ENCODE measurements around the gene CUEDC2.
A peak's percentile ranks its signal among the peaks of the same experiment; 100 is the strongest.

Gene CUEDC2

DNA sequence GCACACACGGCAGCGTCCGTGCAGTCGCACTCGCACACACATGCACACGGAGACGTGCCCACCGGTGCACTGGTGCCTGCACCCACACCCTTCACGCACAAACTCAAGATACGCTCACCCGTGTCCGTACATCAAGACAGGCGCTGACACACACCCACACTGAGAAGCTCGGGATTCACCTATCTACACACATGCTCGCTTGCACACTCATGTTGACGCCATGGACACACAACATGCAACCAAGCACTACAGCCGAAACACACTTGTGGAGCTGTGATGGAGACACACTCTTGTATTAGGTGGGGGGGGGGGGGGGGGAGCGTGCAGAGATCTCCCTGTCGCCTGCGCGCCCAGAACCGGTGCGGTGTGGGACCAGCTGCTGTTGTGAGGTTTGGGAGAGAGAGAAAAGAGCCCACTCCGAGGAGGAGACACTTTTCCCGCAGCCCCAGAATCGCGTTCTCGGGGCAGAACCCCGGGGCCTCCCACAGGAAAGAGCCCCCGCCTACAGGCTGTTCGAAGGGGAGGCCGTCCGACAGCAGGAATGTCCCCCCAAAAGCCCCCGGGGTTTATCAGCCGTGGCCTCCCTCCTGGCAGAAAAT is 37.5 kb downstream of the CUEDC2 start:
- no peak for DNase-seq

DNA sequence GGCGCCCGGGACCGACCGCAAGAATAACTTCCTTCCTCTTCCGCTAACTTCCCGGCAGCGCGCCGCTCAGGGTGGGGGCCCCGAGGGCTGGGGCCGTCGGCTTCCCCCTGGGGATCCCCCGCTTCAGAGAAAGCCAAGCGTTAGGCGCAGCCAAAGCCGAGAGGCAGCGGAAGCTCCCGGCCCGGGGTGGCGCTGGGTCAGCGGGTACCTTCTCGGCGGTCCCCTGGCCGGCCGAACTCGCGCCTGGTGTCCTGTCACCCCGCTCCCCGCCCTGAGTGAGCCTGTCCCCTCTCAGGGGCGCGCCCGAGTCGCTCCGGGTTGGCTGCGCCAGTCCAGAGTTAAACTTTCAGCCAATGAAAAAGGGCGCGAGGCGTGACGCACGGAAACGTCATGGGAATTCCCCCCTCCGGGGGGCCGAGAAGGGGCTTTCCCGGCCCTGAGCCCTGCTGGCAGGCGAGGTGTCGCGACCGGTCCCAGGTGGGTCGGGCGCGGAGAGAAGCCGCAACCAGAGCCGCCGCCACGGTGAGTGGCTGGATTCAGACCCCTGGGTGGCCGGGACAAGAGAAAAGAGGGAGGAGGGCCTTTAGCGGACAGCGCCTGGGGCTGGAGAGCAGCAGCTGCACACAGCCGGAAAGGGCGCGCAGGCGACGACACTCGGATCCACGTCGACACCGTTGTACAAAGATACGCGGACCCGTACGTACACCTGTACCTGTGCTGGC is 38.1 kb downstream of the CUEDC2 start:
- peak; percentile 73 for DNase-seq

- no peak for DNase-seq
These were observed 38.8 kb downstream of the CUEDC2 start for GRCh38 chr10:102393411-102394078.

GRCh38 chr10:102392306-102392705 is 40.1 kb downstream of the CUEDC2 start:
- DNase-seq: no peak

- DNase-seq: no peak
These were observed 42.5 kb downstream of the CUEDC2 start for GRCh38 chr10:102389894-102390293.

DNA sequence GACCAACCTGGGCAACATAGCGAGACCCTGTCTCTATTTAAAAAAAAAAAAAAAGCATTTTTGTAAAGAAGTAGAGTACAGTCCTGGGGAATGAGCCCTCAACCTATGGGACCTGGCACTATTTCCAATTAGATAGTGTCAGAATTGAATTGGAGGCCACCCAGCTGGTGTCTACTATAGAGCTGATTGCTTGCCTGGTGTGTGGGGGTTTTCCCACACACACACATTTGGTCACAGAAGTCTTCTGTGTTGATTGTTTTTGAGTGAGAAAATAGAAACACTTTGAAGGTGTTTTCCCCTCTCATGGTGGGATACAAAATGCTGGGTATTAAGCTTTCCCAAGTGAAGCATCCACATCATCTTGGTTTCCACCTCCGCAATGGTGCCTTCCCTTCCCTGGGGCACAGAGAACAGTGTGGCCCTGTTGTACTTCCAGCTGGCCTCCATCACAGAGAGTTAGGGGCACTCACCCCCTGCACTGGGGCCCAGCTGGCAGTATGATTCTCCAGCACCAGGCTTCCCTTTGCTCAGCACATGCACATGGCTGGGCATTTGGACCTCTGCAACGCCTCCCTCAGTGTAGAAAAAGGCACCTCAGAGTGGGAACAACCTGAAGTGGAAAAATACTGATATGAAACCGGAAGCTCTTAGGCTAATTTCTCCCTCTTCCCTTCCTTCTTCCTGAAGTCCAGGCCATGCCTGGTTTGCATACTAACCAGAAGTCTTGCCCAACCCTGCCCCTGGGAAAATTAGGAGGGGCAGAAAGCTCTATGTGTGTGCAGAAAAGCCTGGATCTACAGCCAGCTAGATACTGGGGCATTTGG is 47.6 kb downstream of the CUEDC2 start:
- no peak for DNase-seq

DNA sequence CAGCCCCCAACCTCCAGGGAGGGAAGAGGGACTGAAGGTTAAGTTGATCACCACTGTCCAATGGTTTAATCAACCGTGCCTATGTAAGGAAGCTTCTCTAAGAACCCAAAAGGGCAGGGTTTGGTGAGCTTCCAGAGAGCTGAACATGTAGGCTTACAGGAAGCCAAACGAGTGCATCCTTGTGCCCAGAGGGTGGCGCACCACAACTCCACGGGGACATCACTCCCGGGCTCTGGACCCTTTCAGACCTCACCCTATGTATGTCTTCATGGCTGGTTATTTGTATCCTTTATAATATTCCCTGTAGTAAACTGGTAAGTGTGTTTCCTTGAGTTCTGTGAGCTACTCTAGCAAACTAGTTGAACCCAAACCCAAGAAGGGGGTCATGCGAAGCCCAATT is 48.3 kb downstream of the CUEDC2 start:
- DNase-seq: no peak

DNA sequence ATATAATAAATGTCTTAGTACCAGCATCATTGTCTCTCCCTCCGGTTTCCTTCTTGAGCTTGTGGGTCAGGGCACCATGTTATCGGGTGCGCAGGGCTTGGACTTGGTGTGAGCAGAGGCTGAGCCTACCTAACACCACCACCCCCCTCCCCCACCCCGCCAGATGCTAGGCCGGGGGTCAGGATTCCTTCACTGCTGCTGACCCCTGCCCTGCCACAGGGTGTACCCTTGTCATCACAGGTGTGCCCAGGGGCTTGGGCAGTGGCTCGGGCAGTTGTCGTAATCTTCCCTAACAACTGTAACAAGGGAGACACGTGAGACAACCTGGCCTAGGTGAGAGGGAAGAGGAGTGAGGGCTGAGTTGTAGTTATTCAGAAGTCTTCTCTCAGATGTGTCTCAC is 49.5 kb downstream of the CUEDC2 start:
- DNase-seq: no peak

DNA sequence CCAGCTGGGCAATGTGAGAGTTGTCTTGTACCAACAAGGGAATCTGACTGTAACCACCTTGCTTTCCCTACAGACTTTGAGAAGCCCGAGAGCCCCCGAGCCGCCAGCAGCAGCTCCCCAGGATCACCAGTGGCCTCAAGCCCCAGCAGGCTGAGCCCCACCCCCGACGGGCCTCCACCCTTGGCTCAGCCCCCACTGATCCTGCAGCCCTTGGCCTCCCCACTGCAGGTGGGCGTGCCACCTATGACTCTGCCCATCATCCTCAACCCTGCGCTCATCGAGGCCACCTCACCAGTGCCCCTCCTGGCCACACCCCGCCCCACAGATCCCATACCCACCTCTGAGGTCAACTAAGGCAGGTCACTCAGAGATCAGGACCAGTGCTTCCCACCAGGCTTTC is 50.4 kb downstream of the CUEDC2 start:
- DNase-seq: no peak

DNA sequence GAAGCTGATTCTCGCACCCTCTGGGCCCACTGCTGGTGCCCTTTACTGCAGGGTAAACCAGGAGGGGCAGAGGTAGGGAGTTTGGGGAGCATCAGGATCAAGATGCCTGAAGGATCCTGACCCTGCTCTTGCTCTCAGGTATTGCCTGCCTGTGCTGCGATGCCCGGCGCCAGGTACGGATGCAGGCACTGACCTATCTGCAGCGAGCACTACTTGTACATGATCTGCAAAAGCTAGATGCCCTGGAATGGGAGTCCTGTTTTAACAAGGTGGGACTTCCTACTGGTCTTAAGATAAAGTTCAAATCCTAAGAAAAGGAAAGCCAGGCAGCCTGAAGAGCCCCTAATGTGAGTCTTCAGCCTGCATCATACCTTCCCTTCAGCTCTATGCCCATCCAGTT is 53.0 kb downstream of the CUEDC2 start:
- DNase-seq: no peak

GRCh38 chr10:102376901-102377300 is 55.5 kb downstream of the CUEDC2 start:
- no peak for DNase-seq

GRCh38 chr10:102375867-102376266 is 56.5 kb downstream of the CUEDC2 start:
- DNase-seq: no peak

DNA sequence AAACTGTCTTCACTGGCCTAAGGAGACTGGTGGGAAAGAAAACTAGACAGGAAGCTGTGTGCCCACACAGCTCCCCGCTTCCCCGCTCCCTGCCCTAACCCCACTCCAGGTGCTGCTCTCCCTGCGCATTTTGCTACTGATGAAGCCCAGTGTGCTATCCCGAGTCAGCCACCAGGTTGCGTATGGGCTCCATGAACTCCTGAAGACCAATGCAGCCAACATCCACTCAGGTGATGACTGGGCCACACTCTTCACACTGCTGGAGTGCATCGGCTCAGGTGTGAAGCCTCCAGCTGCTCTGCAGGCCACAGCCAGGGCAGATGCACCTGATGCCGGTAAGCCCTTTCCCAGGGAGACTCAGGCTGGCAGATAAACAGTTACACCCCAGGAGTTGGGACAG is 57.1 kb downstream of the CUEDC2 start:
- DNase-seq: no peak

All from NCI-H2227 treated with DMSO at 0.1 percent for 48 hours (cell line).